SK-N-SH treated with all-trans-retinoic acid at 6 μM for 48 hours (cell line): ENCODE measurements around the gene XPO1.

Source experiments
- ARNTL ChIP-seq: fragments of 450-650 bp; formaldehyde crosslinking; IDR thresholded peaks from 2 replicates; pipeline ENCODE4 v1.5.0; 2020; ENCODE audit warnings: low read depth, mild to moderate bottlenecking, moderate library complexity, borderline replicate concordance
- TCF4 ChIP-seq: fragments of 250-450 bp; sonication (Bioruptor Pico); IDR thresholded peaks from 2 replicates; pipeline ENCODE4 v1.8.0; 2021; ENCODE audit warnings: mild to moderate bottlenecking, moderate library complexity, borderline replicate concordance
- ZNF8 ChIP-seq: fragments of 450-650 bp; formaldehyde crosslinking; IDR thresholded peaks from 2 replicates; pipeline ENCODE4 v1.5.0; 2020; ENCODE audit warnings: mild to moderate bottlenecking, moderate library complexity
- TF ChIP-seq, protein P1 (sequence below): fragments of 250-450 bp; sonication (Bioruptor Pico); IDR thresholded peaks from 2 replicates; pipeline ENCODE4 v1.8.0; 2020; ENCODE audit warnings: mild to moderate bottlenecking, moderate library complexity, borderline replicate concordance

DNA sequence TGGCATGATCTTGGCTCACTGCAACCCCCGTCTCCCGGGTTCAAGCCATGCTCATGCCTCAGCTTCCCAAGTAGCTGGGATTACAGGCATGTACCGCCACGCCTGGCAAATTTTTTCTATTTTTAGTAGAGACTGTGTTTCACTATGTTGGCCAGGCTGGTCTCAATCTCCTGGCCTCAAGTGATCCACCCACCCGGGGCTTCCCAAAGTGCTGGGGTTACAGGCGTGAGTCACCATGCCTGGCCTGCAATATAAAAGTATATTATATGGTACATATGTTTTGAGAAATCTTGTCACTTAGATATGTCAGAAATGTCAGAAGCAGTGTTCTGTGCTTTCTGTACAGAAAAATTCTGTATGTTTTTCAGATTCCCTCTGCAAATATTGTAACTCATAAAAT is 19.2 kb upstream of the XPO1 start:
- no peak for TF ChIP-seq ZNF8 (CRISPR knock-in tag)
- TF ChIP-seq, protein P1, sequence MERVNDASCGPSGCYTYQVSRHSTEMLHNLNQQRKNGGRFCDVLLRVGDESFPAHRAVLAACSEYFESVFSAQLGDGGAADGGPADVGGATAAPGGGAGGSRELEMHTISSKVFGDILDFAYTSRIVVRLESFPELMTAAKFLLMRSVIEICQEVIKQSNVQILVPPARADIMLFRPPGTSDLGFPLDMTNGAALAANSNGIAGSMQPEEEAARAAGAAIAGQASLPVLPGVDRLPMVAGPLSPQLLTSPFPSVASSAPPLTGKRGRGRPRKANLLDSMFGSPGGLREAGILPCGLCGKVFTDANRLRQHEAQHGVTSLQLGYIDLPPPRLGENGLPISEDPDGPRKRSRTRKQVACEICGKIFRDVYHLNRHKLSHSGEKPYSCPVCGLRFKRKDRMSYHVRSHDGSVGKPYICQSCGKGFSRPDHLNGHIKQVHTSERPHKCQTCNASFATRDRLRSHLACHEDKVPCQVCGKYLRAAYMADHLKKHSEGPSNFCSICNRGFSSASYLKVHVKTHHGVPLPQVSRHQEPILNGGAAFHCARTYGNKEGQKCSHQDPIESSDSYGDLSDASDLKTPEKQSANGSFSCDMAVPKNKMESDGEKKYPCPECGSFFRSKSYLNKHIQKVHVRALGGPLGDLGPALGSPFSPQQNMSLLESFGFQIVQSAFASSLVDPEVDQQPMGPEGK (CRISPR knock-in tag): no peak
- TF ChIP-seq ARNTL: no peak
- no peak for TF ChIP-seq TCF4 (CRISPR knock-in tag)
